Esophagus (tissue), 2 donors: ENCODE measurements around the gene PCDHGA2. TPM values are rescaled to one million over a fixed set of nuclear protein-coding genes. Genes with fewer than 3 reads are reported as not detected.

Experiments
- H3K27ac ChIP-seq, 2 donors: one replicate each; pipeline ENCODE4 v1.5.1; 2013; ENCODE audit warnings: low read depth in 2 of 2, mild to moderate bottlenecking in 2 of 2, inconsistent platforms in 1 of 2, low read length in 1 of 2, moderate library complexity in 1 of 2
- H3K27me3 ChIP-seq, 2 donors: one replicate each; pipeline ENCODE4 v1.6.1; 2013; ENCODE audit warnings: low read length in 2 of 2, control low read depth in 1 of 2, mild to moderate bottlenecking in 1 of 2; ENCODE audit not compliant: insufficient read depth in 2 of 2, control insufficient read depth in 1 of 2
- H3K36me3 ChIP-seq, 2 donors: one replicate each; pipeline ENCODE4 v1.6.1; 2013; ENCODE audit warnings: low read length in 1 of 2; ENCODE audit not compliant: control insufficient read depth in 2 of 2, insufficient read depth in 2 of 2
- H3K4me1 ChIP-seq, 2 donors: one replicate each; pipeline ENCODE4 v1.6.1; 2013; ENCODE audit warnings: low read length in 1 of 2; ENCODE audit not compliant: control insufficient read depth in 2 of 2, insufficient read depth in 2 of 2
- H3K4me3 ChIP-seq, 2 donors: one replicate each; pipeline ENCODE4 v1.5.1; 2013; ENCODE audit warnings: low read length in 2 of 2, mild to moderate bottlenecking in 2 of 2, low read depth in 1 of 2, moderate library complexity in 1 of 2
- H3K9me3 ChIP-seq, 2 donors: one replicate each; pipeline ENCODE4 v1.6.1; 2013; ENCODE audit warnings: mild to moderate bottlenecking in 2 of 2, low read depth in 1 of 2, low read length in 1 of 2, moderate library complexity in 1 of 2; ENCODE audit not compliant: control insufficient read depth in 2 of 2, insufficient read depth in 1 of 2
- WGBS, 2 donors: extraction: QIAGEN DNeasy Blood & Tissue Kit; methylation state at CpG; one replicate each; pipeline ENCODE4 v1.1.7; 2013; 5-methylcytosine and 5-hydroxymethylcytosine counted together
- polyA plus RNA-seq, 2 donors: library from polyadenylated mRNA; stranded (reverse); fragments of 200-250 nt; gene quantifications; one replicate each; pipeline ENCODE4 v1.2.3, GENCODE V29; 2013
- donor health status: healthy with polysubstance abuse.
- donor health status: Bipolar disorder and iron deficiency.

Gene PCDHGA2
- polyA plus RNA-seq, 2 donors, result 0.14 to 0.27 TPM

- H3K27me3 ChIP-seq, result peaks cover 0 to 5% of the 10 kb centered on the region in 2 donors
These were observed 54.1 kb downstream of the PCDHGA2 start, which contains the start of gene PCDHGA8 for GRCh38 chr5:141392429-141393198. PCDHGA8 (plus strand) TSS chr5:141392633; CDS start chr5:141392814, 181 bp downstream.

More at GRCh38 chr5:141392429-141393198, 54.1 kb downstream of the PCDHGA2 start, which contains the start of gene PCDHGA8:
- 25 to 30% methylated on average over 38 of the region's 38 CpGs for WGBS, 2 donors
- Histone ChIP-seq H3K27ac (no peak within 1 kb of the TSS), H3K36me3 (no peaks in the 10 kb centered on the region), H3K4me1 (no peaks in the 10 kb centered on the region), H3K4me3 (no peak within 1 kb of the TSS), H3K9me3 (peaks cover 33 to 42% of the 10 kb centered on the region in 2 donors)

Other genes starting within 250 kb of the PCDHGA2 start
- gene PCDHB2, start 244.1 kb upstream of the PCDHGA2 start, polyA plus RNA-seq, result under 1 TPM; 0.31 to 0.33 TPM
- under 1 TPM; 0.10 to 0.14 TPM for gene PCDHB3, start 238.3 kb upstream of the PCDHGA2 start, polyA plus RNA-seq
- gene PCDHB4, start 216.9 kb upstream of the PCDHGA2 start, polyA plus RNA-seq, result under 1 TPM; 0.20 to 0.36 TPM
- under 1 TPM; 0.14 to 0.26 TPM for gene PCDHB5, start 203.6 kb upstream of the PCDHGA2 start, polyA plus RNA-seq
- under 1 TPM; 0.06 to 0.09 TPM for gene PCDHB6, start 188.7 kb upstream of the PCDHGA2 start, polyA plus RNA-seq
- under 1 TPM; 0.02 to 0.14 TPM for gene PCDHB7, start 166.1 kb upstream of the PCDHGA2 start, polyA plus RNA-seq
- gene PCDHB8, start 161.0 kb upstream of the PCDHGA2 start, polyA plus RNA-seq, result under 1 TPM; 0.04 TPM
- gene PCDHB16, start 156.4 kb upstream of the PCDHGA2 start, polyA plus RNA-seq, result under 1 TPM; 0.08 to 0.16 TPM
- gene PCDHB9, start 151.6 kb upstream of the PCDHGA2 start, polyA plus RNA-seq, result under 1 TPM; 0.16 to 0.18 TPM
- under 1 TPM; 0.10 to 0.44 TPM for gene PCDHB10, start 146.4 kb upstream of the PCDHGA2 start, polyA plus RNA-seq
- gene PCDHB11, start 139.1 kb upstream of the PCDHGA2 start, polyA plus RNA-seq, result under 1 TPM; 0.16 to 0.47 TPM
- under 1 TPM; 0.08 to 0.15 TPM for gene PCDHB12, start 130.0 kb upstream of the PCDHGA2 start, polyA plus RNA-seq
- under 1 TPM; 0.29 to 0.33 TPM for gene PCDHB13, start 124.8 kb upstream of the PCDHGA2 start, polyA plus RNA-seq
- under 1 TPM; 0.67 to 0.88 TPM for gene PCDHB14, start 115.4 kb upstream of the PCDHGA2 start, polyA plus RNA-seq
- under 1 TPM; 0.37 to 0.80 TPM for gene PCDHB15, start 93.4 kb upstream of the PCDHGA2 start, polyA plus RNA-seq
- gene SLC25A2, start 34.7 kb upstream of the PCDHGA2 start, polyA plus RNA-seq, result under 1 TPM; 0.05 to 0.29 TPM
- gene TAF7, start 18.0 kb upstream of the PCDHGA2 start, polyA plus RNA-seq, result 10 to 100 TPM; 22.5 to 35.3 TPM
- under 1 TPM; 0.13 to 0.22 TPM for gene PCDHGA1, start 8.2 kb upstream of the PCDHGA2 start, polyA plus RNA-seq
- under 1 TPM; 0.08 to 0.12 TPM for gene PCDHGA3, start 5.1 kb downstream of the PCDHGA2 start, polyA plus RNA-seq
- gene PCDHGB1, start 11.3 kb downstream of the PCDHGA2 start, polyA plus RNA-seq, result under 1 TPM; 0.19 to 0.39 TPM
- under 1 TPM; 0.11 to 0.12 TPM for gene PCDHGA4, start 16.3 kb downstream of the PCDHGA2 start, polyA plus RNA-seq
- gene PCDHGB2, start 21.2 kb downstream of the PCDHGA2 start, polyA plus RNA-seq, result under 1 TPM; 0.20 to 0.39 TPM
- gene PCDHGA5, start 25.4 kb downstream of the PCDHGA2 start, polyA plus RNA-seq, result under 1 TPM; 0.14 to 0.28 TPM
- gene PCDHGB3, start 31.5 kb downstream of the PCDHGA2 start, polyA plus RNA-seq, result under 1 TPM; 0.13 to 0.37 TPM
- gene PCDHGA6, start 35.1 kb downstream of the PCDHGA2 start, polyA plus RNA-seq, result under 1 TPM; 0.36 to 0.63 TPM
- gene PCDHGA7, start 44.0 kb downstream of the PCDHGA2 start, polyA plus RNA-seq, result under 1 TPM; 0.24 to 0.53 TPM
- gene PCDHGB4, start 48.9 kb downstream of the PCDHGA2 start, polyA plus RNA-seq, result under 1 TPM; 0.36 to 0.37 TPM
- gene PCDHGA8, start 53.9 kb downstream of the PCDHGA2 start, polyA plus RNA-seq, result under 1 TPM; 0.06 to 0.29 TPM
- gene PCDHGB5, start 59.2 kb downstream of the PCDHGA2 start, polyA plus RNA-seq, result 1 to 10 TPM; 1.0 to 1.7 TPM
- under 1 TPM; 0.54 to 0.83 TPM for gene PCDHGA9, start 64.0 kb downstream of the PCDHGA2 start, polyA plus RNA-seq
- gene PCDHGB6, start 69.3 kb downstream of the PCDHGA2 start, polyA plus RNA-seq, result under 1 TPM; 0.60 to 0.92 TPM
- gene PCDHGA10, start 74.2 kb downstream of the PCDHGA2 start, polyA plus RNA-seq, result 1 to 10 TPM; 1.1 to 1.2 TPM
- gene PCDHGB7, start 78.9 kb downstream of the PCDHGA2 start, polyA plus RNA-seq, result 1 to 10 TPM; 1.2 to 1.4 TPM
- under 1 TPM; 0.44 to 0.75 TPM for gene PCDHGA11, start 82.3 kb downstream of the PCDHGA2 start, polyA plus RNA-seq
- under 1 TPM; 0.34 to 0.65 TPM for gene PCDHGA12, start 91.7 kb downstream of the PCDHGA2 start, polyA plus RNA-seq
- gene PCDHGC3, start 137.2 kb downstream of the PCDHGA2 start, polyA plus RNA-seq, result 10 to 100 TPM; 25.8 to 32.1 TPM
- under 1 TPM; 0.05 to 0.45 TPM for gene PCDHGC4, start 146.3 kb downstream of the PCDHGA2 start, polyA plus RNA-seq
- under 1 TPM; 0.05 to 0.43 TPM for gene PCDHGC5, start 150.3 kb downstream of the PCDHGA2 start, polyA plus RNA-seq